ENCODE results near the gene ZNF565. TPM values are rescaled to one million over a fixed set of nuclear protein-coding genes. Genes with fewer than 3 reads are reported as not detected.

ZNF565 gene
- polyA plus RNA-seq, 1 experiment, result 3.4 TPM

GRCh38 chr19:36152019-36152351 is 62.5 kb downstream of the ZNF565 start:
- Histone ChIP-seq H3K4me3 (ENCODE audit: low read depth, low read length) (no peak overlapping the region; the same call in 1 of the 2 replicates), H3K27ac (ENCODE audit: low read depth, low read length) (no peak overlapping the region), H3K27me3 (ENCODE audit: control insufficient read depth, insufficient read depth, low read length) (no peaks in the 10 kb centered on the region), H3K9me3 (ENCODE audit: control insufficient read depth, insufficient read depth, low read length) (no peaks in the 10 kb centered on the region; the same call in 1 of the 2 replicates)
- TF ChIP-seq CTCF (IDR thresholded peaks at IDR 0.05; ENCODE audit: low read depth, low read length), result no peak
- CTCF ChIA-PET, result no interaction called here
- POLR2A ChIA-PET, result no interaction called here
- no peak for DNase-seq (ENCODE audit: low read depth, low spot score)

GRCh38 chr19:36151144-36152018 is 63.1 kb downstream of the ZNF565 start:
- no peak for TF ChIP-seq CTCF (IDR thresholded peaks at IDR 0.05; ENCODE audit: low read depth, low read length)

GRCh38 chr19:36150586-36150985 is 63.9 kb downstream of the ZNF565 start:
- Histone ChIP-seq H3K9me3 (ENCODE audit: control insufficient read depth, insufficient read depth, low read length) (no peaks in the 10 kb centered on the region; the same call in 1 of the 2 replicates), H3K27ac (ENCODE audit: low read depth, low read length) (no peak overlapping the region), H3K4me3 (ENCODE audit: low read depth, low read length) (no peak overlapping the region), H3K27me3 (ENCODE audit: control insufficient read depth, insufficient read depth, low read length) (no peaks in the 10 kb centered on the region)
- CTCF ChIA-PET, result no interaction called here
- TF ChIP-seq CTCF (IDR thresholded peaks at IDR 0.05; ENCODE audit: low read depth, low read length), result no peak
- POLR2A ChIA-PET, result interaction anchor here (1.3 kb wide), 1 partner anchor 11 kb away, joined by 3 read pairs; the partner anchor contains the start of gene CAPNS1
- DNase-seq (ENCODE audit: low read depth, low spot score), result no peak

More at GRCh38 chr19:36151144-36152018, 63.1 kb downstream of the ZNF565 start:
- Histone ChIP-seq H3K4me3 (ENCODE audit: low read depth, low read length) (peak overlapping the region; percentile 7; the same call in 1 of the 2 replicates), H3K27me3 (ENCODE audit: control insufficient read depth, insufficient read depth, low read length) (no peaks in the 10 kb centered on the region), H3K27ac (ENCODE audit: low read depth, low read length) (no peak overlapping the region), H3K9me3 (ENCODE audit: control insufficient read depth, insufficient read depth, low read length) (no peaks in the 10 kb centered on the region; the same call in 1 of the 2 replicates)
- CTCF ChIA-PET, result no interaction called here
- POLR2A ChIA-PET, result interaction anchor here (0.6 kb wide), 1 partner anchor 45 kb away, joined by 3 read pairs; no protein-coding TSS in a partner anchor
- DNase-seq (ENCODE audit: low read depth, low spot score), result no peak

- Histone ChIP-seq H3K4me3 (ENCODE audit: low read depth, low read length) (no peak overlapping the region), H3K27me3 (ENCODE audit: control insufficient read depth, insufficient read depth, low read length) (no peaks in the 10 kb centered on the region), H3K9me3 (ENCODE audit: control insufficient read depth, insufficient read depth, low read length) (no peaks in the 10 kb centered on the region; the same call in 1 of the 2 replicates), H3K27ac (ENCODE audit: low read depth, low read length) (no peak overlapping the region)
- POLR2A ChIA-PET, result interaction anchor here (1.3 kb wide), 1 partner anchor 10 kb away, joined by 3 read pairs; the partner anchor contains the start of gene CAPNS1
- CTCF ChIA-PET, result no interaction called here
- DNase-seq (ENCODE audit: low read depth, low spot score), result no peak
- no peak for TF ChIP-seq CTCF (IDR thresholded peaks at IDR 0.05; ENCODE audit: low read depth, low read length)
These were observed 64.6 kb downstream of the ZNF565 start for GRCh38 chr19:36149673-36150406.

Data from AG04450 (cell line).